Gastrocnemius medialis (tissue), 4 donors: ENCODE data around the gene DDX42. TPM values are rescaled to one million over a fixed set of nuclear protein-coding genes. Genes with fewer than 3 reads are reported as not detected.

Experiments used
- ATAC-seq, 2 donors: fragments of 150-250 bp; one replicate each; pipeline ENCODE4 v1.9.1; 2016
- DNase-seq, 2 donors: peaks; one replicate each; pipeline ENCODE4 v3.0.0-alpha.2; 2019
- H3K27ac ChIP-seq, 4 donors: fragments of 200-600 bp; sonication (generic); 1 replicate in 1 of 4; 2 replicates in 3 of 4; pipeline ENCODE4 v1.5.1; 2016 to 2018; ENCODE audit warnings: mild to moderate bottlenecking in 2 of 4, moderate library complexity in 1 of 4
- H3K27me3 ChIP-seq, 3 donors: fragments of 200-600 bp; sonication (generic) in 2 of 3; 1 replicate in 1 of 3; 2 replicates in 2 of 3; pipeline versions ENCODE4 v1.5.1 to v1.6.0; 2016 to 2019; ENCODE audit warnings: mild to moderate bottlenecking in 1 of 3, moderate library complexity in 1 of 3
- H3K36me3 ChIP-seq, 2 donors: fragments of 200-600 bp; sonication (generic) in 1 of 2; one replicate each; pipeline ENCODE4 v1.5.1; 2017 to 2018
- H3K4me1 ChIP-seq, 2 donors: fragments of 200-600 bp; sonication (generic) in 1 of 2; one replicate each; pipeline ENCODE4 v1.5.1; 2016 to 2017; ENCODE audit warnings: mild to moderate bottlenecking in 2 of 2
- H3K4me3 ChIP-seq, 4 donors: fragments of 200-600 bp; sonication (generic) in 3 of 4; 1 replicate in 1 of 4; 2 replicates in 3 of 4; pipeline ENCODE4 v1.5.1; 2016 to 2019; ENCODE audit warnings: mild to moderate bottlenecking in 2 of 4
- H3K9me3 ChIP-seq, 3 donors: fragments of 200-600 bp; sonication (generic) in 2 of 3; 1 replicate in 1 of 3; 2 replicates in 2 of 3; pipeline ENCODE4 v1.5.1; 2016 to 2019
- POLR2A ChIP-seq, 2 donors: fragments of 450-650 bp; IDR thresholded peaks; one replicate each; pipeline ENCODE4 v1.6.1; 2017; ENCODE audit warnings: antibody characterized with exemption in 2 of 2, mild to moderate bottlenecking in 2 of 2, moderate library complexity in 2 of 2
- in situ Hi-C, 4 donors: fragments of 200-750 bp; cut with MboI; loops; one replicate each; pipeline versions ENCODE4 v1.15.0 to v1.8.0; 2017; ENCODE audit warnings: low sequenced_read_pairs in 4 of 4
- intact Hi-C: fragments of 100-400 bp; cut with DNase I; formaldehyde crosslinking; loops from one replicate; pipeline ENCODE4 v1.15.1; 2023; ENCODE audit warnings: low total_unique reads
- total RNA-seq, 4 donors: library from RNA; depleted of rRNA; stranded (reverse); fragments of >200 nt; gene quantifications; one replicate each; pipeline versions ENCODE4 v1.1.0 to v1.2.3, GENCODE V29; 2016
- TF ChIP-seq, protein P1 (sequence below), 5 experiments: fragments of 450-650 bp in 3 of 5; fragments of 200-600 bp in 2 of 5; sonication (generic) in 2 of 5; IDR thresholded peaks in 4 of 5; conservative IDR thresholded peaks in 1 of 5; 1 replicate in 4 of 5; 2 replicates in 1 of 5; pipeline ENCODE4 v1.5.1; 2016 to 2019; ENCODE audit warnings: antibody characterized with exemption in 5 of 5, mild to moderate bottlenecking in 3 of 5, moderate library complexity in 3 of 5

The DDX42 gene
- total RNA-seq, 4 donors from 2014 or later, result 35.9 to 71.6 (median 56.8) TPM

DNA sequence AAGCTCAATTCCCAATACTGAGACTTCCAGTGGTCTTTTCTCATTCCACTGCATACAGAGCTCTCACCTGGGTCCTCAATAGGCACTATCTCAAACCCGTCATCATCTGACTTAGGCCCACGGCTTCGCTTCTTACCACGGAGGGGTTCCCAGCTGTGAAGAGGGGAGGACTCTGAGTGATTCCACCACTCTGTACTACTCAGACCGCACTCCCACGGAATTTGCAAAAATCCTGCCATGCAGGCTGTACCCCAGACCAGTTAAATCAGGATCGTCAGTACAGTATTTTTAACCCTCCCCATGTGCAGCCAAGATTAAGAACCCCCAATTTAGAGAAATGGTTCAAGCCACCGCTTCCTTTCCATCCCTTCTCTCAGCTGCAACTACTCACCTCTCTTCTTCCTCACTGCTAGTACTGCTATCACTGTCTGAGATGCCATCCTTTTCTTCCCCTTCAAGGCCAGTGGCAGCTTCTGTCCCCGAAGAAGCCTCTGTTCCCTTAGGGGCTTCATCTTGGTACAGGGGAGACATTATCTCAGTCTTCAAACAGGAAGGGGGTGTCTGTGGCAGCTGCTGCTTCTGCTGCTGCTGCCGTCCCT lies 47.1 kb downstream of the DDX42 start:
- Histone ChIP-seq H3K36me3 (peaks cover 5 to 97% of the 10 kb centered on the region in 2 donors), H3K27ac (peak overlapping the region in 3 of 4 donors; percentile 53 to 76 (median 56)), H3K4me1 (peaks cover 9 to 13% of the 10 kb centered on the region in 2 donors), H3K27me3 (no peaks in the 10 kb centered on the region), H3K9me3 (no peaks in the 10 kb centered on the region), H3K4me3 (no peak overlapping the region)
- DNase-seq, result no peak
- intact Hi-C loops, result loop anchor here (10.0 kb wide), 1 partner anchor 684 kb away; the partner anchor contains the start of genes CEP95 and DDX5
- in situ Hi-C loops, result no loop called here
- no peak for TF ChIP-seq POLR2A (IDR thresholded peaks at IDR 0.05)
- TF ChIP-seq, protein P1, sequence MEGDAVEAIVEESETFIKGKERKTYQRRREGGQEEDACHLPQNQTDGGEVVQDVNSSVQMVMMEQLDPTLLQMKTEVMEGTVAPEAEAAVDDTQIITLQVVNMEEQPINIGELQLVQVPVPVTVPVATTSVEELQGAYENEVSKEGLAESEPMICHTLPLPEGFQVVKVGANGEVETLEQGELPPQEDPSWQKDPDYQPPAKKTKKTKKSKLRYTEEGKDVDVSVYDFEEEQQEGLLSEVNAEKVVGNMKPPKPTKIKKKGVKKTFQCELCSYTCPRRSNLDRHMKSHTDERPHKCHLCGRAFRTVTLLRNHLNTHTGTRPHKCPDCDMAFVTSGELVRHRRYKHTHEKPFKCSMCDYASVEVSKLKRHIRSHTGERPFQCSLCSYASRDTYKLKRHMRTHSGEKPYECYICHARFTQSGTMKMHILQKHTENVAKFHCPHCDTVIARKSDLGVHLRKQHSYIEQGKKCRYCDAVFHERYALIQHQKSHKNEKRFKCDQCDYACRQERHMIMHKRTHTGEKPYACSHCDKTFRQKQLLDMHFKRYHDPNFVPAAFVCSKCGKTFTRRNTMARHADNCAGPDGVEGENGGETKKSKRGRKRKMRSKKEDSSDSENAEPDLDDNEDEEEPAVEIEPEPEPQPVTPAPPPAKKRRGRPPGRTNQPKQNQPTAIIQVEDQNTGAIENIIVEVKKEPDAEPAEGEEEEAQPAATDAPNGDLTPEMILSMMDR (IDR thresholded peaks at IDR 0.05 in 4 of 5, conservative IDR thresholded peaks at IDR 0.05 in 1 of 5), result no peak
- ATAC-seq, result no peak

DNA sequence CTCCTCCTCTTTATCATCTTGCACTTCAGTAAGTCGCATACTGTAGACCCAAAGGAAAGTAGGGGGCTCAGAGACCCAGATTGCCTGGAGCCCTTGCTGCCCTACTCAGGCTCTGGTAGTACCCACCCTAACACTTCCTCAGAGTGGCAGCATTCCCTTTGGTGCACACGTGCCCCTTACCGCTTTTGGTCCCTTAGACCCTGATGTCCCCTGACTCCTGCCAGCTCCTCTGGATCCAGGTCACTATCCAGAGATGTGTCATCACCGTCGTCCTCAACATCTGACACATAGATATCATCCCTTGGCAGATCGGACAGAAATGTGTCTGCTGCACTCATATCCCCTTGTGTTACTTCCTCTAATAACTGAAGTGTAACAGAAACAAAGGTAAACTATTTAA lies 47.8 kb downstream of the DDX42 start:
- peak; percentile 56 to 79 for ATAC-seq
- H3K36me3 ChIP-seq, result peaks cover 5 to 91% of the 10 kb centered on the region in 2 donors
- H3K4me3 ChIP-seq, result no peak overlapping the region
- peaks cover 13 to 16% of the 10 kb centered on the region in 2 donors for H3K4me1 ChIP-seq
- DNase-seq, result peak in 1 of 2 donors; percentile 52
- in situ Hi-C loops, result no loop called here
- no peaks in the 10 kb centered on the region for H3K9me3 ChIP-seq
- no peaks in the 10 kb centered on the region for H3K27me3 ChIP-seq
- intact Hi-C loops, result loop anchor here (10.0 kb wide), 1 partner anchor 683 kb away; the partner anchor contains the start of genes CEP95 and DDX5
- peak overlapping the region; percentile 41 to 76 (median 54) for H3K27ac ChIP-seq
- TF ChIP-seq, protein P1 (IDR thresholded peaks at IDR 0.05 in 4 of 5, conservative IDR thresholded peaks at IDR 0.05 in 1 of 5), result no peak
- TF ChIP-seq POLR2A (IDR thresholded peaks at IDR 0.05), result no peak

DNA sequence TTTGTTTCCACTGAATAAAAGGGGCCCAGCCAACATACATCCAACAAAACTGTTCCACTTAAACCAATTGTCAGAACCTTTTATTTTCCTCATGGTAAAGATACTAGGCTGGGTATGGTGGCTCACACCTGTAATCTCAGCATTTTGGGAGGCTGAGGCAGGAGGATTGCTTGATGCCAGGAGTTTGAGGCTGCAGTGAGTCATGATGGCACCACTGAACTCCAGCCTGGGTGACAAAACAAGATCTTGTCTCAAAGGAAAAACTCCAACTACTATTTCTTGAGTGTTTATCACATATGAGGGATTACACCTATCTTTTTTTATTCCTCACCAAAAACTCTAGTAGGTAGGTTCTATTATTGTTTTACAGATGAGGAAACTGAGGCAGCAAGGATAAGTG lies 48.6 kb downstream of the DDX42 start:
- ATAC-seq, result no peak
- intact Hi-C loops, result loop anchor here (10.0 kb wide), 1 partner anchor 682 kb away; the partner anchor contains the start of genes CEP95 and DDX5
- Histone ChIP-seq H3K9me3 (no peaks in the 10 kb centered on the region), H3K36me3 (peaks cover 5 to 84% of the 10 kb centered on the region in 2 donors), H3K27ac (peak overlapping the region; percentile 41 to 76 (median 54)), H3K4me3 (no peak overlapping the region), H3K4me1 (peaks cover 13 to 16% of the 10 kb centered on the region in 2 donors), H3K27me3 (no peaks in the 10 kb centered on the region)
- no peak for TF ChIP-seq POLR2A (IDR thresholded peaks at IDR 0.05)
- TF ChIP-seq, protein P1 (IDR thresholded peaks at IDR 0.05 in 4 of 5, conservative IDR thresholded peaks at IDR 0.05 in 1 of 5), result no peak
- no peak for DNase-seq
- in situ Hi-C loops, result no loop called here

DNA sequence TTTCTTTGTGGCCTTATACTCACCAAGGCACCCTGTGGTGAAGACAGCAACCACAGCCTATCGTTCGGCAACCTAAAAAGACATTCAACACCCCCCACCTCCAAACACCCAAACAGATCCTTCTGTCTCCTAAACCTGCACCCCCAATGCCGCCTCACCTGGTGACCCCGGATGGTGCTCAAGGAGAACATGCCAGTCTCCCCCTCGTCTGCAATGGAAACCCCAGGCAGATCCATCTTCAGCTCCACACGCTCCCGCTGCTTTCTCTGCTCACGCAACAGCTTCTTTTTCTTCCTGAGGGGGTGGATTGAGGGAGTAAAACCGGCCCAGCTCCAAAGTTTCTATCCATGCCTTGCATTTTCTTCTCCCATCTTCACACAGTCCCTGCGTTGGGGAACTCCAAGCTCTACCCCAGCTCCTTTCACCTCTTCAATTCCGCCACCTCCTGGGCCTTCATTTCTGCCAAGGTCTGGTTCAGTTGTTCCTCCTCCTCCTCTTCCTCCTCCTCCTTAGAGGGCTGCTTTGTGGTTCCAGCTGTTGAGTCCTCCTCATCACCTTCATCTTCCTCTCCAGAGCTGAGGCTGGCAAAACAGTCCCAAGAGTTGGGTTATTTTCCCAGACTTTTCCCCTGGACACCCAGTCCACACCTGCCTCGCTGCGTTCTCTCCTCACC lies 49.8 kb downstream of the DDX42 start:
- Histone ChIP-seq H3K27ac (no peak overlapping the region), H3K4me3 (no peak overlapping the region), H3K9me3 (no peaks in the 10 kb centered on the region), H3K4me1 (peaks cover 24 to 25% of the 10 kb centered on the region in 2 donors), H3K27me3 (no peaks in the 10 kb centered on the region), H3K36me3 (peaks cover 5 to 71% of the 10 kb centered on the region in 2 donors)
- in situ Hi-C loops, result no loop called here
- intact Hi-C loops, result loop anchor here (10.0 kb wide), 1 partner anchor 681 kb away; the partner anchor contains the start of genes CEP95 and DDX5
- DNase-seq (no peak), ATAC-seq (no peak)
- TF ChIP-seq, protein P1 (IDR thresholded peaks at IDR 0.05 in 4 of 5, conservative IDR thresholded peaks at IDR 0.05 in 1 of 5), result no peak
- TF ChIP-seq POLR2A (IDR thresholded peaks at IDR 0.05), result no peak
